Urinary bladder (tissue), 4 donors: ENCODE measurements around the gene PSRC1. TPM values are rescaled to one million over a fixed set of nuclear protein-coding genes. Genes with fewer than 3 reads are reported as not detected.

Experiments
- DNase-seq: peaks from one replicate; pipeline ENCODE4 v3.0.0-alpha.2; 2015; ENCODE audit errors: extremely low spot score
- H3K27ac ChIP-seq: one replicate; pipeline ENCODE4 v1.5.1; 2013; ENCODE audit warnings: low read depth, mild to moderate bottlenecking, moderate library complexity
- H3K36me3 ChIP-seq: one replicate; pipeline ENCODE4 v1.6.1; 2013; ENCODE audit warnings: mild to moderate bottlenecking, moderate library complexity; ENCODE audit not compliant: insufficient read depth
- H3K4me1 ChIP-seq: one replicate; pipeline ENCODE4 v1.6.1; 2013; ENCODE audit warnings: mild to moderate bottlenecking, moderate library complexity; ENCODE audit not compliant: insufficient read depth
- H3K4me3 ChIP-seq: one replicate; pipeline ENCODE4 v1.5.1; 2013; ENCODE audit warnings: low read depth, low read length
- WGBS: extraction: QIAGEN DNeasy Blood & Tissue Kit; methylation state at CpG from one replicate; pipeline ENCODE4 v1.1.7; 2013; 5-methylcytosine and 5-hydroxymethylcytosine counted together
- polyA plus RNA-seq: library from polyadenylated mRNA; stranded (reverse); fragments of 200-250 nt; gene quantifications from one replicate; pipeline ENCODE4 v1.2.3, GENCODE V29; 2013
- total RNA-seq: library from RNA; depleted of rRNA; stranded (reverse); fragments of >200 nt; gene quantifications from one replicate; pipeline ENCODE4 v1.2.3, GENCODE V29; 2014
- donor health status: healthy with polysubstance abuse.
- donor health status: healthy.

The PSRC1 gene
- total and polyA plus RNA-seq, 2 donors = 5.3 to 6.5 TPM

DNA sequence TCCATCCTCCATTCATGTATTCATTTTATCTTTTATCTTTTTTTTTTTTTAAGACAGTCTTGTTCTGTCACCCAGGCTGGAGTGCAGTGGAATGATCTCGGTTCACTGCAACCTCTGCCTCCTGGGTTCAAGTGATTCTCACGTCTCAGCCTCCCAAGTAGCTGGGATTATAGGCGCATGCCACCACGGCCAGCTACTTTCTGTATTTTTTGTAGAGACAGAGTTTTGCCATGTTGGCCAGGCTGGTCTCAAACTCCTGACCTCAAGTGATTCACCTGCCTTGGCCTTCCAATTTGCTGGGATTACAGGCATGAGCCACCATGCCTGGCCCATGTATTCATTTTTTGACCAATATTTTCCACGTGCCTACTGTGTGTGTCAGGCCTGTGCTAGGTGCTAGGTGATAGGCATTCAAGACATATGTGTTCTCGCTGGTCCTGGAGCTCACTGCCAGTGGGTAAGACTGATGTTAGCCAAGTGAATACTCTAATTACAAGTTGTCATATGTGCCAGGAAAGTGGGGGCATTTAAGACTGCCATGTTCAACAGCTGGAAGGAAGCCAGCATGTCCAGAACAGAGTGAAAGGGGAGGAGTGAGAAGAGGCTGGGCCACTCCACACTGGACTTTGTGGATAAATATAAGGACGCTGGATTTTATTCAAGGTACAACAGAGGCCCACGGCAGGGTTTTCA, 38.9 kb downstream of the PSRC1 start:
- no peak overlapping the region for H3K4me3 ChIP-seq
- H3K4me1 ChIP-seq = no peaks in the 10 kb centered on the region
- H3K27ac ChIP-seq = no peak overlapping the region
- H3K36me3 ChIP-seq = no peaks in the 10 kb centered on the region
- WGBS = 84% methylated on average over 8 of the region's 8 CpGs
- DNase-seq = no peak

DNA sequence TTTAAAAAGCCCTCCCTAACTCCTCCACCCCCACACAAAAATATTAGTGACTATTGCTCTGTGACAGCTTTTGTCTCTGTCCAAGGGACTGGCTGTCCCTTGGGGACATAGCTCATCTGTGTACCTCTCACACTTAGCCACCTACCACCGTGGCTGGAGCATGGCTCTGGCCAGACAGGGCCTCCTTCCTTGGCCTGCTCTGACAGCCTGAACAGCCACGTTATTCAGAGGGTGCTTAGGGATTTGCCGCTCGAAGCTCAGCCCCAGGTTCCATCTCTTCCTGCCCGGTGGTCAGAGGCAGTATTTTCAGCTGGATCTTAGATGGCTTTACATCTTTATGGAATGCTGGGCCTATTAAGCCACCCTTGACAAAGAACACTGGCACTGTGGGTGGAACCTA, 39.7 kb downstream of the PSRC1 start:
- no peak overlapping the region for H3K27ac ChIP-seq
- 64% methylated on average over 5 of the region's 5 CpGs for WGBS
- no peak for DNase-seq
- H3K4me3 ChIP-seq = no peak overlapping the region
- no peaks in the 10 kb centered on the region for H3K4me1 ChIP-seq
- H3K36me3 ChIP-seq = no peaks in the 10 kb centered on the region

DNA sequence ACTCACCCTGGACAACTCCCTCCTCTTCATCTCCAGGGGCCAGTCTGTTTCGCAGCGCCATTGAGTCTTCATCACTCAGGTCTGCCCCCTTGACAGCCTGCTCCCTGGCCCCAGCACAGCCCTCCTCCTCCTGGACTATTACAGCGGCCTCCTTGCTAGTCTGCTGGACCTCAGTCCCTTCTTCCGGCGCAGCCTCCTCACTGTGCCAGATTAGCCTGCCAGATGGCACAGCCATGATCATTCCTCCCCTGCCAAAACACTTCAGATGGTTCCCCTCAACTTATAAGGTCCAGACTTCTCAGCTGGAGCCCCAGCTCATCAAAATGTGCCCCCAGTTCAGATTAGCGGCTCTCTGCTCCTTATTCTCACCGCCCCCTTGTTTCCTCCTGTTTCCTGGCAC, 40.6 kb downstream of the PSRC1 start:
- no peaks in the 10 kb centered on the region for H3K4me1 ChIP-seq
- H3K36me3 ChIP-seq = no peaks in the 10 kb centered on the region
- DNase-seq = no peak
- no peak overlapping the region for H3K4me3 ChIP-seq
- H3K27ac ChIP-seq = no peak overlapping the region
- WGBS = 51% methylated on average over 7 of the region's 7 CpGs

DNA sequence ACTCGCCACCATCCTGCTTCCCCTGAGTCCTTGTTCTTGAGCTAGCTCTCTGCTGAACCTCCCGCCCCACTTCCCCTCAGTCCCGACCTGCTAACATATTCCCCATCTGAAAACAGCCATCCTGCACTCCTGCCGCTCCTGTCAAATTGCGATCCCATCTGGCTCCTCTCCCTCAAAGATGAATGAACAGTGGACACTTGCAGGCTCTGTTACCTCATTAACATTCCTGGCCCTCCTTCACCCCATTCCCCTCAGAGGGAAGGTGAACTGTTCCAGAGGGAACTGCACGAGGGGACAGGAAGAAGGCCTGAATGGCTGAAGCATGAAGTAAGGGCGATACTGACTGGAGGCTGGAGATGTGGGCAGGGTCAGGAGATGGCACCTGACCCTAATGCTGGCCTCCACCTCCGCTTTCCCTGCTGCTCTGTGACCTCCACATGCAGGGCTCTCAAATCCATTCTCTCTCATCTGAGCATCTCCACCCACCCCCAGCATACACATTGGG, 41.1 kb downstream of the PSRC1 start:
- Histone ChIP-seq H3K36me3 (no peaks in the 10 kb centered on the region), H3K4me1 (no peaks in the 10 kb centered on the region), H3K27ac (no peak overlapping the region), H3K4me3 (no peak overlapping the region)
- DNase-seq = no peak
- WGBS = 31% methylated on average over 8 of the region's 8 CpGs

DNA sequence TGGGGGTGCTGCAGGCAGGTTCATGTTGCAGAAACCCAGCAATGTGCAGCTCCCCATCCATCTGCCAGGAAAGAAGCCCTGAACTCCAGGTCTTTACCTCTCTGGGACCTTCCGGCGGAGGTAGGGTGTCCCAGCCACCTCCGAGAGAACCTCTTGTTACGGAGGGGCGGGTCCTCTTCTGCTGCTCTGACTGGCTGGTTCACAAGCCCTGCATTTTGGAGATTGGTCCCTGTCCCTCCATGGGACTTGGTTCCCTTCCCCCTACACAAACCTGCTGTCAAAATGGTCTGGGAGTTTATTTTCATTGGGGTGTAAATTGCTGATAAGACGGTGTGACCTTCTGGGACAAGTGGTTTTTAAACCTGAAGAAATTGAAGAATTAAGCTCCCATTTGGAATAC, 41.6 kb downstream of the PSRC1 start:
- WGBS = 35% methylated on average over 6 of the region's 6 CpGs
- Histone ChIP-seq H3K4me1 (no peaks in the 10 kb centered on the region), H3K27ac (no peak overlapping the region), H3K36me3 (no peaks in the 10 kb centered on the region), H3K4me3 (no peak overlapping the region)
- DNase-seq = no peak

DNA sequence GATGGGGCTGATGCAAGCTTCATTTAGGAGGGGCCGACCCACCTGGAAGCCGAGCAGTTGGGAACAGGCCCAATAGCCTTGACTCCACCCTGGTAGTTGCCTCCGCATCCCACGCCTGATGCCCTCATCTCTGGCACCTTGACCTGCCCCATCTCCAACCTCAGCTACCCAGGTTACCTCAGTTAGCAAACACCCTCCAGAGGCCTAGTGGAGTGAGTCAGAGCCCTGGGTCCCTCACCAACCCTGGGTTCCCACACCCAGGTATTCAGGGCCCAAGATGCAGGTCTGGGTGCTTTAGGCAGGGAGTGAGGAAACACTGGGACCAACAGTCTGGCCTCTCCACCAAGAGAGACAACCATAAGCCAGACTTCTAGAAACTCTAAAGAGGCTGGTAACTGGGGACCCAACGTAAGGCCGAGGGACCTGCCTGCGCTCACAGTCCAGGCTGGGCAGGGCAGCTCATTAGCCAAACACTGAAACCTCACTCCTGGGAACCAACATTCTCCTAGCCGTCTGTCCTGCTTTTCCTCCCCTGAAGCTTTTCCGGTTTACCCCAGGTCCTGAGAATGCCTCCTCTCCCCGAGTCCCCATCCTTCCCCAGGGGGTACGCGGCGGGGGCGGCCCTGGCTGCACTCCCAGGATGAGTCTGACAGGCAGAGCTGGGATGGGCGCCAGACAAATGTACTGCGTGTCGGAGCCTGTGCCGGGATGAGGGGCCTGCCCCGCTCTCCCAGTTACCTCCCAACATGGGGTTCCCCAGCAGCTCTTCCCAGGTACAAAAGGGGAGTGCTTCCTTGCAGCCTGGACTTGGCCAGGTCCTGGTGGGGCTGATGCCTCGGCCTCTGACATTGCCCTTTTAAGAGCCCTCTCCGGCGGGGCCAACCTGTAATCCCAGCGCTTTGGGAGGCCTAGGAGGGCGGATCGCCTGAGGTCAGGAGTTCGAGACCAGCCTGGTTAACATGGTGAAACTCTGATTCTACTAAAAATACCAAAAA, 42.5 kb downstream of the PSRC1 start:
- H3K27ac ChIP-seq = no peak overlapping the region
- no peak overlapping the region for H3K4me3 ChIP-seq
- peaks cover 3% of the 10 kb centered on the region for H3K36me3 ChIP-seq
- DNase-seq = no peak
- no peaks in the 10 kb centered on the region for H3K4me1 ChIP-seq
- 22% methylated on average over 26 of the region's 26 CpGs for WGBS

DNA sequence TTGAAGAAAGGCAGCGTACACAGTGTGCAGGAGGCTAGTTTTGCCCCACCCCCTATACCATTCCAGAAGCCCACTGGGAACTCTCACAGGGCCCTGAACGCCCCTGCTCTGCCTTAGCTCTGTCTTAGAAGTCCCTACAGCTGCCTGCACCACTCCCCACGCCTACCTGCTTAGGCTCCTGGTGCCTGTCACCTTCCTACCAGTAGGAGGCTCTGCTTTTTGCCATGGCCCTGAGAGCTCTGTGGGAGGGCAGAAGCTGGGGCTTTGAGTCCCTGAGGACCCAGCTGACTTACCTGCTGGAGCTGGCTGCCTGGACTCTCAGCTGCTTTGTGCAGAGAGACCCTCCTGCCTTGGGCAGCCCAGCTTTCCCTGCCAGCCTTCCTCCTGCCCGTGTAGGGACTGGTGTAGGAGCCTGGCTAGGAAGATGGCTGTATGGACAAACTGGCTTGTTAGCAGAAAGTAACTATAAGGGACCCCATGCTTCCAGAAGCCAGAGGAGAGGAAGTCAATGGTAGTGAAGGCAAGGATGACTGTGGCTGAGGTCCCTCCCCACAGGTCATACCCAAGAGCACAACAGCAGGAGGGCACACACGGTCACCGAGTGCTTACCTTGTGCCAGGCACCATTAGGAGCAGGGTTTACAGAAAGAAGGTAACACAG, 43.4 kb downstream of the PSRC1 start:
- Histone ChIP-seq H3K4me1 (no peaks in the 10 kb centered on the region), H3K36me3 (peaks cover 8% of the 10 kb centered on the region), H3K27ac (no peak overlapping the region), H3K4me3 (no peak overlapping the region)
- whole genome bisulfite sequencing = 67% methylated on average over 6 of the region's 6 CpGs
- DNase-seq = no peak

DNA sequence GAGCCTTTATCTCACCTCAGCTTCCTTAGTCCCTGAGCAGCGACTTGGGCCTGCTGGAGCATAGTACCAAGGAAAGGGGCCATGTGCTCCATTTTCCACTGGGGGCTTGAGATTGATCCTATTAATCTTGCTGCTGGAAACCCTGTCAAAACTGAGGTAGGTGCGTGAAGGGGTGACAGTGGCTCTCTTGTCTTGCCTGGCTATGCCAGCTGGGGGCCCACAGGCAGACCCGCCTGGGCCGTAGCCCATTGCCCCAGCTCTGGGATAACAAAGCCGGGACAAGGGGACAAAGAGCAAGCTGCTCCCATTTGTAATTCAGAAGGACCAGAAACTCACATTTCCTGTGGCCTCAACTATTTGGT, 43.9 kb downstream of the PSRC1 start:
- no peak for DNase-seq

DNA sequence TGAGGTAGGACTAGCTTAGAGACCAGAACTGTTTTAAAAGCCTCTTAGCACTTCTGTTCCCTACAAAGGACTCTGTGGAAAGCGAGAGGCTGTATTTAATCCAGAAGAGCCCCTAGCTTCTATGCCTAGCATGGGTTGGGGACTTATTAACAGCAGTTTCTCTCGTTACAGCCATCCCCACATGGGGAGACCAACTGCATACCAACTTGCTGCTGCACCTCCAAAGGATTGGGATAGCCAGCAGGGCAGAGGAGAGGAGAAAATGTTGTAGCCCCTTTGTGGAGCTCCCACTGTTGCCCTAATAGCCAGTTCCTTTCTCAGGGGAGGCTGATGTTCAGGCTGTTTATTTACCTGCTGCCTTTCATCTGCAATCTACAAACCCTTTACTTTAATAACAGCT, 44.6 kb downstream of the PSRC1 start:
- H3K27ac ChIP-seq = no peak overlapping the region
- peaks cover 8% of the 10 kb centered on the region for H3K36me3 ChIP-seq

More for the DNA sequence above, 43.9 kb downstream of the PSRC1 start:
- no peak overlapping the region for H3K4me3 ChIP-seq
- H3K36me3 ChIP-seq = peaks cover 8% of the 10 kb centered on the region
- no peaks in the 10 kb centered on the region for H3K4me1 ChIP-seq
- WGBS = 76% methylated on average over 5 of the region's 5 CpGs
- H3K27ac ChIP-seq = no peak overlapping the region

DNA sequence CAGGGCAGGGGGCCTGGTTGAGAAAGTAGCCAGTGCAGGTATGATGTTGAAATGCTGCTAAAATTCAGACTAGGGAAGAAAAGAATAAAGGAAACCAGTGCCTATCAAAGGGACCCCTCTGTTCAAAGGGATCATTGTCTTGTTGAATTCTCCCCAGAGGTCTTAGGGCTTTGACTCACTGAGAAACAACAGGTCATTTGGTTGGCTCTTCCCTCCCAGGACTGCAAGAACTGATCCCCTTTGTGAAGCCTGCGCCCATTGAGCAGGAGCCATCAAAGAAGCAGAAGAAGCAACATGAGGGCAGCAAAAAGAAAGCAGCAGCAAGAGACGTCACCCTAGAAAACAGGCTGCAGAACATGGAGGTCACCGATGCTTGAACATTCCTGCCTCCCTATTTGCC, 45.4 kb downstream of the PSRC1 start:
- Histone ChIP-seq H3K4me1 (no peaks in the 10 kb centered on the region), H3K36me3 (peaks cover 8% of the 10 kb centered on the region), H3K4me3 (no peak overlapping the region), H3K27ac (no peak overlapping the region)
- WGBS = 91% methylated on average over 3 of the region's 3 CpGs
- DNase-seq = no peak

More for the DNA sequence above, 44.6 kb downstream of the PSRC1 start:
- DNase-seq = no peak
- 74% methylated on average over 2 of the region's 2 CpGs for WGBS
- Histone ChIP-seq H3K4me1 (no peaks in the 10 kb centered on the region), H3K4me3 (no peak overlapping the region)

DNA sequence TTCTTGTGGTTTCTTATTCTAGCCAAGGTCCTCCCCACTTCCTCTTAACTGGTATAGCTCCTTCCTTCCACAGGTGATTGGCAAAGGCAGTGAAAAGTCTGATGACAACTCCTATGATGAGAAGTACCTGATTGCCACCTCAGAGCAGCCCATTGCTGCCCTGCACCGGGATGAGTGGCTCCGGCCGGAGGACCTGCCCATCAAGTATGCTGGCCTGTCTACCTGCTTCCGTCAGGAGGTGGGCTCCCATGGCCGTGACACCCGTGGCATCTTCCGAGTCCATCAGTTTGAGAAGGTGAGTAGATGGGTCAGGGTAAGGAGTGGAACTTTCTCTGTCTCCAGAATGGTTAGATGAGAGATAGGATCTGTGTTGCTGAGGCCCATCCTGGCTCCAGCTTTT, 47.8 kb downstream of the PSRC1 start:
- H3K36me3 ChIP-seq = peaks cover 11% of the 10 kb centered on the region
- no peak overlapping the region for H3K4me3 ChIP-seq
- no peak for DNase-seq
- WGBS = 96% methylated on average over 7 of the region's 7 CpGs
- no peak overlapping the region for H3K27ac ChIP-seq
- H3K4me1 ChIP-seq = no peaks in the 10 kb centered on the region

DNA sequence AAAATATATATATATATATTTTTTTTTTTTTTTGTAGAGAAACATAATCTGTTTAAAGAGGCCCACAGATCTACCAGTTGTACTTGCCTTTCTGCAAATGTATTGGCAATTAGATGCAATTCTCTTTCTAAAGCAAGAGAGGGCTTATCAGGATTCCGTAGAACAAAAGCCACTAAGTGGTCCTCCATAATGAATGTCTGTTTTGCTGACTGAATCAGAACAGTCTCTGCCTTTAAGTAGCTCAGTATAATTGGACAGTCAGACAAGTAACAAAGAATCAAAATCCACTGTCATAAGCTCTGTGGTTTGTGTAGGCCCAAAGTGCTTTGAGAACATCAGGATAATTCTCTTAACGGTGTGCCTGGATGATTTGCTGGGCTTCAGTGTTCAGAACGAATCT, 51.9 kb downstream of the PSRC1 start:
- Histone ChIP-seq H3K4me3 (no peak overlapping the region), H3K4me1 (no peaks in the 10 kb centered on the region), H3K27ac (no peak overlapping the region), H3K36me3 (peaks cover 14% of the 10 kb centered on the region)
- no peak for DNase-seq
- 85% methylated on average over 3 of the region's 3 CpGs for WGBS
